GM21367 (cell line): ENCODE results near the gene MED10.

Experiments used
- ATAC-seq: cut with Tn5 transposase; IDR thresholded peaks from one replicate; pipeline ENCODE4 v1.9.1; 2021; ENCODE audit not compliant: unreplicated experiment

MED10 gene

GRCh38 chr5:6399980-6400910, 21.9 kb upstream of the MED10 start:
- ATAC-seq: no peak

GRCh38 chr5:6398570-6399230, 20.4 kb upstream of the MED10 start:
- ATAC-seq: no peak

- ATAC-seq: no peak
Measured at GRCh38 chr5:6397536-6398269, 19.4 kb upstream of the MED10 start.

- no peak for ATAC-seq
Measured at GRCh38 chr5:6396836-6397535, 18.6 kb upstream of the MED10 start.

GRCh38 chr5:6396043-6396442, 17.7 kb upstream of the MED10 start:
- ATAC-seq: no peak

GRCh38 chr5:6395621-6396020, 17.3 kb upstream of the MED10 start:
- ATAC-seq: no peak

GRCh38 chr5:6395102-6395445, 16.7 kb upstream of the MED10 start:
- no peak for ATAC-seq

- ATAC-seq: no peak
Measured at GRCh38 chr5:6394429-6395101, 16.2 kb upstream of the MED10 start.

- no peak for ATAC-seq
Measured at GRCh38 chr5:6393596-6394194, 15.3 kb upstream of the MED10 start.

- no peak for ATAC-seq
Measured at GRCh38 chr5:6392561-6392960, 14.2 kb upstream of the MED10 start.

- ATAC-seq: no peak
Measured at GRCh38 chr5:6391151-6391550, 12.8 kb upstream of the MED10 start.

- ATAC-seq: no peak
Measured at GRCh38 chr5:6389946-6390530, 11.7 kb upstream of the MED10 start.

- no peak for ATAC-seq
Measured at GRCh38 chr5:6389397-6389796, 11.1 kb upstream of the MED10 start.

- ATAC-seq: no peak
Measured at GRCh38 chr5:6387970-6388369, 9.6 kb upstream of the MED10 start.

- no peak for ATAC-seq
Measured at GRCh38 chr5:6386271-6386670, 7.9 kb upstream of the MED10 start.

GRCh38 chr5:6384856-6385255, 6.5 kb upstream of the MED10 start:
- ATAC-seq: no peak

- no peak for ATAC-seq
Measured at GRCh38 chr5:6383376-6383775, 5.0 kb upstream of the MED10 start.

GRCh38 chr5:6379246-6379645, 899 bp upstream of the MED10 start:
- ATAC-seq: no peak

GRCh38 chr5:6378766-6379103, 388 bp upstream of the MED10 start:
- ATAC-seq: peak; percentile 11

- ATAC-seq: no peak
Measured at GRCh38 chr5:6377582-6377904, 804 bp downstream of the MED10 start.
